ENCODE results near the gene PSMD1.

Gene PSMD1

DNA sequence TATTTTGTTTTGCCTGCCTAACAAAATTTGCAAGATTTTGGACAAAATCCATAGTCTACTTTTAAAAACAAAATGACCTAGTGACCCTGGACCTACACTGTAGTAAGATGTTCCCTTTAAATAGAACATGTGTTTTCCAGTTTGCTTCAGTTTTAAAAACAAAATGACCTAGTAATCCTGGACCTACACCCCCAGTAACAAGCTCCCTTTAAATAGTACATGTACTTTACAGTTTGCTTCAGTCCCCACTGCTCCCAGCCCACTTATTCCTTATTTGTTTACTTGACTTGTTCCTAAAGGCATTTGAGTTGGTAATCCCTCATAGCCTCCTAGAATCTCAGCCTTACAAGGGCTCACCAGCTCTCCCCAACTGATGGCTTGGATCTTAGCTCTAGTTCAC, 102.6 kb downstream of the PSMD1 start (continued):
- TF ChIP-seq POU6F1 (CRISPR knock-in tag; IDR thresholded peaks at IDR 0.05; ENCODE audit: borderline replicate concordance, low read depth) (no peak), ISL1 (CRISPR knock-in tag; IDR thresholded peaks at IDR 0.05) (no peak)

DNA sequence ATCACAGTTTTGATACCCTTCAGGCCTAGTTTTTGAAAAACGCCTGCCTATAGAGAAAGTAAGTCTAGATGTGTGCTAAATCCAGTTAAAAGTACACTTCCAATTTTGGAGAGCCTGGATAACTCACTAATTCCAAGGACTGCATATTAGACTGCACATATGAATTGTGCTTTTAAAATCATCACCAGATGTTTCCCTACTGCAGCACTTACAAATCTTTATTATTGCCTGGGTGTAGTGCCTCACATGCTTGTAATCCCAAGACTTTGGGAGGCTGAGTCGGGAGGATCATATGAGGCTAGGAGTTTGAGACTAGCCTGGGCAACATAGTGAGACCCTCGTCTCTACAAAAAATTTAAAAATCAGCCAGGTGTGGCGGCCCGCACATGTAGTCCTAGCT, 104.0 kb downstream of the PSMD1 start:
- TF ChIP-seq ZNF565 (CRISPR knock-in tag; conservative IDR thresholded peaks at IDR 0.05; ENCODE audit: low read depth) (no peak), CREB5 (CRISPR knock-in tag; IDR thresholded peaks at IDR 0.05; ENCODE audit: low read depth) (no peak), PPARA (CRISPR knock-in tag; IDR thresholded peaks at IDR 0.05; ENCODE audit: borderline replicate concordance) (no peak), ZFP3 (CRISPR knock-in tag; IDR thresholded peaks at IDR 0.05) (no peak), GLIS3 (CRISPR knock-in tag; IDR thresholded peaks at IDR 0.05) (no peak), TOX (CRISPR knock-in tag; IDR thresholded peaks at IDR 0.05; ENCODE audit: borderline replicate concordance) (no peak), SNAI2 (CRISPR knock-in tag; IDR thresholded peaks at IDR 0.05) (no peak), ESRRG (CRISPR knock-in tag; IDR thresholded peaks at IDR 0.05) (no peak)
- TF ChIP-seq, protein P1, sequence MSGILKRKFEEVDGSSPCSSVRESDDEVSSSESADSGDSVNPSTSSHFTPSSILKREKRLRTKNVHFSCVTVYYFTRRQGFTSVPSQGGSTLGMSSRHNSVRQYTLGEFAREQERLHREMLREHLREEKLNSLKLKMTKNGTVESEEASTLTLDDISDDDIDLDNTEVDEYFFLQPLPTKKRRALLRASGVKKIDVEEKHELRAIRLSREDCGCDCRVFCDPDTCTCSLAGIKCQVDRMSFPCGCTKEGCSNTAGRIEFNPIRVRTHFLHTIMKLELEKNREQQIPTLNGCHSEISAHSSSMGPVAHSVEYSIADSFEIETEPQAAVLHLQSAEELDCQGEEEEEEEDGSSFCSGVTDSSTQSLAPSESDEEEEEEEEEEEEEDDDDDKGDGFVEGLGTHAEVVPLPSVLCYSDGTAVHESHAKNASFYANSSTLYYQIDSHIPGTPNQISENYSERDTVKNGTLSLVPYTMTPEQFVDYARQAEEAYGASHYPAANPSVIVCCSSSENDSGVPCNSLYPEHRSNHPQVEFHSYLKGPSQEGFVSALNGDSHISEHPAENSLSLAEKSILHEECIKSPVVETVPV (CRISPR knock-in tag; IDR thresholded peaks at IDR 0.05), result no peak
- ATAC-seq, result no peak

- peak; percentile 10 for ATAC-seq
- TF ChIP-seq ZFP3 (CRISPR knock-in tag; IDR thresholded peaks at IDR 0.05) (no peak), CSDC2 (CRISPR knock-in tag; IDR thresholded peaks at IDR 0.05) (no peak), ARNTL (CRISPR knock-in tag; IDR thresholded peaks at IDR 0.05; ENCODE audit: borderline replicate concordance, low read depth) (no peak), GLIS3 (CRISPR knock-in tag; IDR thresholded peaks at IDR 0.05) (no peak), ZNF70 (CRISPR knock-in tag; IDR thresholded peaks at IDR 0.05) (no peak), TCF4 (CRISPR knock-in tag; IDR thresholded peaks at IDR 0.05; ENCODE audit: borderline replicate concordance) (no peak), CREB5 (CRISPR knock-in tag; IDR thresholded peaks at IDR 0.05; ENCODE audit: low read depth) (no peak), BACH2 (CRISPR knock-in tag; IDR thresholded peaks at IDR 0.05; ENCODE audit: borderline replicate concordance) (no peak), OSR1 (CRISPR knock-in tag; IDR thresholded peaks at IDR 0.05) (no peak), ZFP30 (CRISPR knock-in tag; IDR thresholded peaks at IDR 0.05) (no peak), ISL1 (CRISPR knock-in tag; IDR thresholded peaks at IDR 0.05) (no peak), RARB (CRISPR knock-in tag; IDR thresholded peaks at IDR 0.05) (no peak), ZC3H10 (CRISPR knock-in tag; IDR thresholded peaks at IDR 0.05) (no peak), PATZ1 (CRISPR knock-in tag; IDR thresholded peaks at IDR 0.05; ENCODE audit: borderline replicate concordance) (no peak)
- TF ChIP-seq, protein P2, sequence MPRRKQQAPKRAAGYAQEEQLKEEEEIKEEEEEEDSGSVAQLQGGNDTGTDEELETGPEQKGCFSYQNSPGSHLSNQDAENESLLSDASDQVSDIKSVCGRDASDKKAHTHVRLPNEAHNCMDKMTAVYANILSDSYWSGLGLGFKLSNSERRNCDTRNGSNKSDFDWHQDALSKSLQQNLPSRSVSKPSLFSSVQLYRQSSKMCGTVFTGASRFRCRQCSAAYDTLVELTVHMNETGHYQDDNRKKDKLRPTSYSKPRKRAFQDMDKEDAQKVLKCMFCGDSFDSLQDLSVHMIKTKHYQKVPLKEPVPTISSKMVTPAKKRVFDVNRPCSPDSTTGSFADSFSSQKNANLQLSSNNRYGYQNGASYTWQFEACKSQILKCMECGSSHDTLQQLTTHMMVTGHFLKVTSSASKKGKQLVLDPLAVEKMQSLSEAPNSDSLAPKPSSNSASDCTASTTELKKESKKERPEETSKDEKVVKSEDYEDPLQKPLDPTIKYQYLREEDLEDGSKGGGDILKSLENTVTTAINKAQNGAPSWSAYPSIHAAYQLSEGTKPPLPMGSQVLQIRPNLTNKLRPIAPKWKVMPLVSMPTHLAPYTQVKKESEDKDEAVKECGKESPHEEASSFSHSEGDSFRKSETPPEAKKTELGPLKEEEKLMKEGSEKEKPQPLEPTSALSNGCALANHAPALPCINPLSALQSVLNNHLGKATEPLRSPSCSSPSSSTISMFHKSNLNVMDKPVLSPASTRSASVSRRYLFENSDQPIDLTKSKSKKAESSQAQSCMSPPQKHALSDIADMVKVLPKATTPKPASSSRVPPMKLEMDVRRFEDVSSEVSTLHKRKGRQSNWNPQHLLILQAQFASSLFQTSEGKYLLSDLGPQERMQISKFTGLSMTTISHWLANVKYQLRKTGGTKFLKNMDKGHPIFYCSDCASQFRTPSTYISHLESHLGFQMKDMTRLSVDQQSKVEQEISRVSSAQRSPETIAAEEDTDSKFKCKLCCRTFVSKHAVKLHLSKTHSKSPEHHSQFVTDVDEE (CRISPR knock-in tag; IDR thresholded peaks at IDR 0.05), result no peak
Measured at GRCh38 chr2:231161252-231161839, 104.7 kb downstream of the PSMD1 start.
